Lower lobe of right lung (tissue), 2 donors: ENCODE measurements around the gene CDHR1. TPM values are rescaled to one million over a fixed set of nuclear protein-coding genes. Genes with fewer than 3 reads are reported as not detected.

Experiments
- ATAC-seq, 2 donors: fragments of 200-7000 bp; cut with Tn5 transposase; one replicate each; pipeline ENCODE4 v1.9.1; 2020 to 2022; ENCODE audit warnings: mild to moderate bottlenecking in 2 of 2, moderate library complexity in 2 of 2
- DNase-seq: peaks from one replicate; pipeline ENCODE4 v3.0.0-alpha.2; 2020
- H3K27ac ChIP-seq: fragments of 200-600 bp; one replicate; pipeline ENCODE4 v1.8.0; 2022
- H3K27me3 ChIP-seq: fragments of 200-600 bp; one replicate; pipeline ENCODE4 v1.8.0; 2022; ENCODE audit warnings: low read depth
- H3K36me3 ChIP-seq: fragments of 200-600 bp; one replicate; pipeline ENCODE4 v1.8.0; 2022; ENCODE audit warnings: mild to moderate bottlenecking
- H3K4me1 ChIP-seq: fragments of 200-600 bp; one replicate; pipeline ENCODE4 v1.8.0; 2022
- H3K4me3 ChIP-seq: fragments of 200-600 bp; one replicate; pipeline ENCODE4 v1.8.0; 2022; ENCODE audit warnings: mild to moderate bottlenecking
- H3K9me3 ChIP-seq: fragments of 200-600 bp; one replicate; pipeline ENCODE4 v1.8.0; 2022
- intact Hi-C: fragments of 100-400 bp; cut with DNase I; formaldehyde crosslinking; loops from one replicate; pipeline ENCODE4 v1.11.0; 2022
- total RNA-seq: library from RNA; stranded (reverse); fragmentation: NEBNext Ultra II Directional; extraction: Animal tissue kit (Norgen Biotek cat#: 25700); gene quantifications from one replicate; pipeline ENCODE4 v1.2.1, GENCODE V29; 2021
- TF ChIP-seq, protein P1 (sequence below): fragments of 200-600 bp; IDR thresholded peaks from one replicate; pipeline ENCODE4 v1.8.0; 2022; ENCODE audit warnings: antibody characterized with exemption, mild to moderate bottlenecking
- donor health status: DM: no; HTN: yes; CAD: no; lungs with severe emphysema.

The CDHR1 gene
- total RNA-seq, 1 donor from 2014 or later: 0.24 TPM

GRCh38 chr10:84233940-84234339, 39.6 kb downstream of the CDHR1 start:
- Histone ChIP-seq H3K9me3 (no peaks in the 10 kb centered on the region), H3K36me3 (no peaks in the 10 kb centered on the region), H3K4me1 (no peaks in the 10 kb centered on the region), H3K27me3 (peaks cover 5% of the 10 kb centered on the region), H3K27ac (no peak overlapping the region), H3K4me3 (no peak overlapping the region)
- ATAC-seq (no peak), DNase-seq (no peak)
- TF ChIP-seq, protein P1, sequence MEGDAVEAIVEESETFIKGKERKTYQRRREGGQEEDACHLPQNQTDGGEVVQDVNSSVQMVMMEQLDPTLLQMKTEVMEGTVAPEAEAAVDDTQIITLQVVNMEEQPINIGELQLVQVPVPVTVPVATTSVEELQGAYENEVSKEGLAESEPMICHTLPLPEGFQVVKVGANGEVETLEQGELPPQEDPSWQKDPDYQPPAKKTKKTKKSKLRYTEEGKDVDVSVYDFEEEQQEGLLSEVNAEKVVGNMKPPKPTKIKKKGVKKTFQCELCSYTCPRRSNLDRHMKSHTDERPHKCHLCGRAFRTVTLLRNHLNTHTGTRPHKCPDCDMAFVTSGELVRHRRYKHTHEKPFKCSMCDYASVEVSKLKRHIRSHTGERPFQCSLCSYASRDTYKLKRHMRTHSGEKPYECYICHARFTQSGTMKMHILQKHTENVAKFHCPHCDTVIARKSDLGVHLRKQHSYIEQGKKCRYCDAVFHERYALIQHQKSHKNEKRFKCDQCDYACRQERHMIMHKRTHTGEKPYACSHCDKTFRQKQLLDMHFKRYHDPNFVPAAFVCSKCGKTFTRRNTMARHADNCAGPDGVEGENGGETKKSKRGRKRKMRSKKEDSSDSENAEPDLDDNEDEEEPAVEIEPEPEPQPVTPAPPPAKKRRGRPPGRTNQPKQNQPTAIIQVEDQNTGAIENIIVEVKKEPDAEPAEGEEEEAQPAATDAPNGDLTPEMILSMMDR: no peak
- intact Hi-C loops: no loop called here

GRCh38 chr10:84234479-84234878, 40.1 kb downstream of the CDHR1 start:
- intact Hi-C loops: no loop called here
- Histone ChIP-seq H3K9me3 (no peaks in the 10 kb centered on the region), H3K27ac (no peak overlapping the region), H3K27me3 (peaks cover 5% of the 10 kb centered on the region), H3K4me1 (no peaks in the 10 kb centered on the region), H3K36me3 (no peaks in the 10 kb centered on the region), H3K4me3 (no peak overlapping the region)
- TF ChIP-seq, protein P1: no peak
- ATAC-seq (no peak), DNase-seq (no peak)

- TF ChIP-seq, protein P1: no peak
- intact Hi-C loops: no loop called here
- Histone ChIP-seq H3K4me1 (no peaks in the 10 kb centered on the region), H3K27ac (no peak overlapping the region), H3K36me3 (no peaks in the 10 kb centered on the region), H3K4me3 (no peak overlapping the region), H3K9me3 (no peaks in the 10 kb centered on the region), H3K27me3 (peaks cover 5% of the 10 kb centered on the region)
- DNase-seq: no peak
- no peak for ATAC-seq
Observed at GRCh38 chr10:84235096-84235495, 40.8 kb downstream of the CDHR1 start.

DNA sequence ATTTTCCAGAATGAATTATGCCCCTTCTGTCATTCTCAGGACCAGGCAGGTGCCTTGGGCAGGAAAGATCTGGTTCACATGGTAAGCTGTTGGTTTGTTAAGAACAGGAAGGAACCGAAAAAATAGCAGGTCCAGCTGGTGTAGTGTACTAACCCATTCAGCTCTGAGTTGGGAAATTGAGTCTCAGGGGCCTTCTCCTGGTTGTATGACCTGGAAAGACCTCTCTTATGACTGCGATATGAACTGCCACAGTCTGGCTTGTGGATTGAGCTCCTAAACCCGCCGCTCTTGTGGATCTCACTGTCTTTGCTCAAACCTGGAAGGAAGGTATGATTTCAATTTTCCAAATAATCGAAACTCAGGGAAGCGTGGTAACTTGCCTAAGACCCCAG, 42.5 kb downstream of the CDHR1 start:
- Histone ChIP-seq H3K9me3 (no peaks in the 10 kb centered on the region), H3K27ac (no peak overlapping the region), H3K36me3 (no peaks in the 10 kb centered on the region), H3K4me3 (no peak overlapping the region), H3K27me3 (peaks cover 5% of the 10 kb centered on the region), H3K4me1 (no peaks in the 10 kb centered on the region)
- no peak for DNase-seq
- TF ChIP-seq, protein P1: no peak
- ATAC-seq: no peak
- intact Hi-C loops: no loop called here

GRCh38 chr10:84237199-84238051, 43.1 kb downstream of the CDHR1 start:
- H3K9me3 ChIP-seq: no peaks in the 10 kb centered on the region
- ATAC-seq (peak; percentile 14 to 18), DNase-seq (no peak)

More at GRCh38 chr10:84237199-84238051, 43.1 kb downstream of the CDHR1 start:
- no peak overlapping the region for H3K27ac ChIP-seq
- H3K4me1 ChIP-seq: no peaks in the 10 kb centered on the region
- TF ChIP-seq, protein P1: peak; percentile 11
- peaks cover 5% of the 10 kb centered on the region for H3K27me3 ChIP-seq
- intact Hi-C loops: no loop called here
- H3K4me3 ChIP-seq: no peak overlapping the region
- H3K36me3 ChIP-seq: no peaks in the 10 kb centered on the region
